GM18511 (cell line): ENCODE results near the gene LENG9.

Experiments used
- ATAC-seq: cut with Tn5 transposase; IDR thresholded peaks from one replicate; pipeline ENCODE4 v1.9.1; 2021; ENCODE audit warnings: mild to moderate bottlenecking, moderate library complexity; ENCODE audit not compliant: unreplicated experiment

The LENG9 gene

GRCh38 chr19:54424660-54425381, 38.8 kb downstream of the LENG9 start:
- ATAC-seq: no peak

- ATAC-seq: no peak
Measured at GRCh38 chr19:54424201-54424600, 39.4 kb downstream of the LENG9 start.

DNA sequence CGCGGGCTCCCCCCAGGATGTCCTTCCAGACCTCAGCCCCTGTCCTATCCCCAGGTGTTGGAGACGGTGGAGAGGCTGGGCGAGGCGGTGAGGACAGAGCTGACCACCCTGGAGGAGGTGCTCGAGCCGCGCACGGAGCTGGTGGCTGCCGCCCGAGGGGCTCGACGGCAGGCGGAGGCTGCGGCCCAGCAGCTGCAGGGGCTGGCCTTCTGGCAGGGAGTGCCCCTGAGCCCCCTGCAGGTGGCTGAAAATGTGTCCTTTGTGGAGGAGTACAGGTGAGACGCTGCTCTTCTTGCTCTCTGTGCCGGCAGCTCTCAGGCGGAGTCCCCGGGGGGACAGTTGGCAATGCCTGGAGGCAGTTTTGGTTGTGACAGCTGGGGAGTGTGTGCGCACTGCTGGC, 41.4 kb downstream of the LENG9 start:
- no peak for ATAC-seq

GRCh38 chr19:54421521-54421920, 42.1 kb downstream of the LENG9 start:
- no peak for ATAC-seq

DNA sequence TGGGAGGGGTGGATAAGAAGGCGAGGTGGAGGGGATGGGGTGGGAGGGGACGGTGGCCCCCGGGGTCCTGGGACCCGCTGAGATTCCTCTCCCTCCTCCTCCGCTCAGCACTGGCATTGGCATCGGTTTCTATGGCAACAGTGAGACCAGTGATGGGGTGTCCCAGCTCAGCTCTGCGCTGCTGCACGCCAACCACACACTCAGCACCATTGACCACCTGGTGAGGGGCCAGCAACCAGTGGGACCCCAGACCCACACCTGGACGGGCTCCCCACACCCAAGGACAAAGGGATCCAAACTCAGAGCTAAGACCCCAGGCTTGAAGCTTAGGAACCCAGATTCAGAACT, 42.4 kb downstream of the LENG9 start:
- no peak for ATAC-seq

- no peak for ATAC-seq
Measured at GRCh38 chr19:54420383-54421168, 43.0 kb downstream of the LENG9 start.

GRCh38 chr19:54420068-54420382, 43.6 kb downstream of the LENG9 start:
- no peak for ATAC-seq

DNA sequence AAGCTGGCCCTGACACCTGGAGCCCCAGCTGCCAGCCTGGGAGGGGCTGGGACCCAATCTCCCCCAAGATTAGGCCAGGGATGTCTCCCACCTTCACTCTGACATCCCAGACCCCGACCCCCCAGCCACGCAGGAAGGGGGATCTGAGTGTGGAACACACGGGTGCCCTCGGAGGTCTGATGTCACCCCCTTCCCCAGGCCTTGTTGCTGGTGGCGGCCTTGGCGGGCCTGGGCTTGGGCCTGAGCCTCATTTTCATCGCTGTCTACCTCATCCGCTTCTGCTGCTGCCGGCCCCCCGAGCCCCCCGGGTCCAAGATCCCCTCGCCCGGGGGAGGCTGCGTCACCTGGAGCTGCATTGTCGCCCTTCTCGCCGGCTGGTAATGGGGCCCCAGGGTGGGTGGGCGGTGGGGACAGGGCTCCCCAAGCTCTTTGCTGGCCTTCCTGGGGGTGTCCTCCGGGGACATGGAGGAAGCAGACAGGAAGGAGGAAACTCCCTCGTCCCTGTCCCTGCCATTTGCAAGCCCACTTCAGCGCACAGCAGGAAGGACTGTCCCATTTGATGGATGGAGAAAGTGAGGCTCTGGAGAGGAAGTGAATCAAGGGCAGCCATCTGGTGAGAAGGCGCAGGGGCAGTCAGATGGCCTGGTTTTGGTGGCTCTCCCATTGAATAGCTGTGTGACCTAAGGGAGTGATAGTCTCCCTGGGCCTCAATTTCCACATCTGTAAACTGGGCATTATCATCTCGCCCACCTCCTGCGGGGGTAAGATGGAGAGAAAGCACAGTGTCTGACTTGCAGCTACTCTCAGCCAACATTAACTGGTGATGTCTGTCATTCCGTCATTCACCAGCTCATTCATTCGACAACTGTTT, 44.4 kb downstream of the LENG9 start:
- ATAC-seq: no peak

DNA sequence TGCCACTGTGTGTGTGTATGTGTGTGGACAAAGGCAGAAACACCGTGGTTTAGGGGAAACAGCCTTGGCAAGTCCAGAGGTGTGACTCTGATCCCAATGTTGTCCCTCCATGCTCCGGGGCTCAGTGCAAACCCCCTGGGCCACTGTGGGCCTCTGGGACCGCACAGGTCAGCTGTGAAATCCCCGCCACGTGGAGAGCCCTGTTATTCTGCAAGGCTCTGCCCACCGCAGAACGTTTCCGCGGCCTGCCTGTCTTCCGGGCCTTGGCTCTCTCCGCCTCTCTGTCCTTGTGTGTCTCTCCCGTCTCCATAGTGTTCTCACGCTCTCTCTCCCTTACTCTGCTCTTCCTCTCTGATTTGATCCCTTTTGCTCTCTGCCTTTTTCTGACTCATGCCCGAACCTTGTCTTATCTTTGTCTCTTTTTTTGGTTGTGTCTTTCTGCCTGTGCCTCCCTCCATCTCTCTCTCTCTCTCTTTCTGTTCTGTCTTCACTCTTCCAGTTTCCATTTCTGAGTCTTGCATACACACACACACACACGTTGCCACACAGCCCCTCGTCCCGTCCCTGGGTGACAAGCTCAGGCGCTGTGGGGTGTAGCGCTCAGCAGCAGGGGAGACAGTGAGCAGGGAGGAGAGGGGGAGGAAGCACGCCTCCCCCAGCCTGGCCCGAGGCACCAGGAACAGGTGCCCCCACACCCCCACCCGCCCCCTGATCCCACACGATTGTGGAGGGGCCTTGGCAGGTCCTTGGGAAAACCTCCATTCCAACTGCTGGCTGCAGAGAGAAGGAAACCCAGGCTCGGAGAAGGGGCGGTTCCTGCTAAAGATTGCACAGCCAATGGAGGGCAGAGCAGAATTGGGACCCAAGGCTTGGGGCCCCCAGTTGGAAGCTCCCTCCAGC, 45.3 kb downstream of the LENG9 start:
- ATAC-seq: no peak

GRCh38 chr19:54416695-54417491, 46.7 kb downstream of the LENG9 start:
- no peak for ATAC-seq

DNA sequence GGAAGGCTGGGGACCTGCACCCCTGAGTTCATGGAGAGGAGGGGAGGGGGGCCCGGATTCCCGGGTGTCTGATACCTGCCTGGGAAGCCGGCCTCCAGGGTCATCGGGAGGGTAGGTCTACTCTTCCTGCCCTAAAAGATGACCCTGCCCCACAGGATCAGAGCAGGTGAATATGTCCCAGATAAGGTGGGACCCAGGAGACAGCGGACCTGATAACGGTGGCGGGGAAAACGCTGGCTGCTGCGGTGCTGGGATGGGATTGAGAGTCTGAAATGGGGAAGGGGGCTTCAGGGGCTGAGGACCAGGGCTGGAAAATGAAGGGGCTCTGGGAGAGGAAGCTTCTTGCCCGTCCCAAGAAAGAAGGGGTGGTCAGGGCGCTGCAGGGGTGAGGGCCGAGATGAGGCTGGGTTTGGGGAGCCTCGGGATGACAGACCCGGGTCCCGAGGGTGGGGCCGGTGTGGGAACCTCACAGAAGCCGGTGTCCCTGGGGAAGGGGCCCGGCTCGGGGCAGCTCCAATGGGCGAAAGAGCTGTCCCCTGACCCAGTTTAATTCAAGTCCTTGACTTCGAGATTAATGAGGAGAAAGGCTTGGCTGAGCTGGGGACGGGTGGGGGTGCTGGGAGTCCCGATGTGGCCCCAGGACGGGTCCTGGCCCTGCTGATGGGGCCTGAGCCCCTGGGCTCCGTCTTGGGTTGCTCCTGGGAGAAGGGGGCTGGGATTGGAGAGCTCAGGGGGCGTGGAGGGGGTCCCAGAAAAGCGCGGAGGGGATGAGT, 47.5 kb downstream of the LENG9 start:
- ATAC-seq: no peak

DNA sequence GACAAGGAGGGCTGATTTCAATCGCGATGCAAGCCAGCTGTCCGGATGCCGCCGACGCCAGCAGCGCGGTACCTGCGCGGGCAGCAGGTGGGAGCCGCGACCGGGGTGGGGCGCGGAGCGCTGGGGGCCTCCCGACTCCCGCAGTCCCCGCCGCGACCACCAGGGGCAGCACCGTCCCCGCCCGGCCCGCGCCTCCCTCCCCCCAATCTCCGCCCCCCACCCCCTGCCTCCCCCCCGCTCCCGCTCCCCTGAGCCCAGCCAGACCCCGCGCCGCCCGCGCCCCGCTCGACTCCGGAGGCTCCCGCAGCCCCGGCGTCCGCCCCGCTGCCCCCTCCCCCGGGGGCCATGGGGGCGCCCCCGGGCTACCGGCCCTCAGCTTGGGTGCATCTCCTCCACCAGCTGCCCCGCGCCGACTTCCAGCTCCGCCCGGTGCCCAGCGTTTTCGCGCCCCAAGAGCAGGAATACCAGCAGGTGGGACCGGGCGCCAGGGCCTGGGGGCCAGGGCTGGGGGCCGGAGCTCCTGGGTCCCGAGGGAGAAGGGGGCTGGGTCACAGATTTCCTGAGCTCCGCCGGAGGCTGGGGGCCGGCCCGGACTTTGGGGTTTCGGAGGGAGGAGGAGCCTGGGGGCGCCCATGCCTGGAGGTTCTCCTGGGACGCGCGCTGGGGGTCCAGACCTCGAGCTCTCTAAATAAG, 48.2 kb downstream of the LENG9 start, which contains the start of gene TTYH1:
TSS of gene TTYH1 (plus strand) at position 257 of the 693 bp plus-strand sequence. CDS start at position 346, 89 bp downstream.
- ATAC-seq: no peak

DNA sequence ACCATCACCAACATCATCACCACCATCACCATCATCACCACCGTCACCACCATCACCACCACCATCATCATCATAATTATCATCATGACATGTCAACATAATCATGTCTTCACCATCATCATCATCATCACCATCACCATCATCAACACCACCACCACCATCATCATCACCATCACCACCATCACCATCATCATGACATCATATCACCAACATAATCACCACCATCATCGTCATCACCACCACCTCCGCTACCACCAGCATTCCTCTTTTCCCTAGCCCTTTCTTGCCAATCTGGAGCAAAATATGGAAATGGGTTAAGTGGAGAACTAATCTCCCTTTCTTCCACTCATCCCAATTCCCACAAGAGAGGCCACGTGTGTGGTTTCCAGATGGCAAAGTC, 49.4 kb downstream of the LENG9 start:
- ATAC-seq: no peak

DNA sequence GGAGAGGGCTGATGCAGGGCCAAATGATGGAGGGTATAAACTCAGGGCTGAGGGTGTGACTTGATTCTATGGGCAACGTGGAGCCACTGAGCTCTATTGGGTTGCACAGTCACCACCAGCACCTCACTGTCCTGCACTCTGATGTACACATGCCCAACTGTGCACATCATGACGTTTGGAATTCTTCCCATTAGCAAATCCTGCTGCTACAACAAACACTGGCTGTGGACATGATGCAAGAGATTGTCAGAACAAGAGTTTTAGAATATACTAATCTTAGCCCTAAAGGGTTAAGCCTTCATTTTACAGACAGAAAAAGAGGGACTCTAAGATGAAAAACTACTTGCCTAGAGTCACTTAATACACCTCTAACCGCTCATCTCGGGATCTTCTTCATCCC, 50.7 kb downstream of the LENG9 start:
- ATAC-seq: no peak
